Brain microvascular endothelial cell (primary cell): ENCODE data around the gene SRP14.

Experiments used
- DNase-seq: peaks from one replicate; pipeline ENCODE4 v3.0.0-alpha.2; 2020
- H3K27ac ChIP-seq: fragments of 250-450 bp; sonication (Bioruptor Pico); 2 replicates; pipeline ENCODE4 v1.5.1; 2020; ENCODE audit warnings: mild to moderate bottlenecking, moderate library complexity
- H3K27me3 ChIP-seq: fragments of 250-450 bp; sonication (Bioruptor Pico); replicated peaks from 2 replicates; pipeline ENCODE4 v1.5.1; 2020; ENCODE audit warnings: mild to moderate bottlenecking
- H3K36me3 ChIP-seq: fragments of 250-450 bp; sonication (Bioruptor Pico); replicated peaks from 2 replicates; pipeline ENCODE4 v1.5.1; 2020; ENCODE audit warnings: mild to moderate bottlenecking
- H3K4me3 ChIP-seq: 2 replicates; pipeline ENCODE4 v1.5.1; 2011; ENCODE audit warnings: low read depth, mild to moderate bottlenecking, control low read depth, low read length, moderate library complexity
- CTCF ChIP-seq: IDR thresholded peaks from 2 replicates; pipeline ENCODE4 v1.5.1; 2011; ENCODE audit warnings: low read depth, mild to moderate bottlenecking, moderate library complexity, low read length, control low read depth, inconsistent platforms; ENCODE audit errors: missing control alignments
- in situ Hi-C: cut with HindIII; loops from 2 replicates; pipeline ENCODE4 v1.10.0; 2017; ENCODE audit warnings: low sequenced_read_pairs, low pct_ligation_motif_present

The SRP14 gene

GRCh38 chr15:40069178-40070165 is 30.5 kb upstream of the SRP14 start:
- no peak overlapping the region for H3K27ac ChIP-seq
- DNase-seq = no peak
- in situ Hi-C loops = no loop called here
- H3K36me3 ChIP-seq = no peaks in the 10 kb centered on the region
- no peak overlapping the region for H3K4me3 ChIP-seq
- no peaks in the 10 kb centered on the region for H3K27me3 ChIP-seq
- TF ChIP-seq CTCF = no peak

GRCh38 chr15:40067921-40068624 is 29.1 kb upstream of the SRP14 start:
- no peaks in the 10 kb centered on the region for H3K27me3 ChIP-seq
- no peak for TF ChIP-seq CTCF
- no peak for DNase-seq
- H3K4me3 ChIP-seq = no peak overlapping the region
- no peaks in the 10 kb centered on the region for H3K36me3 ChIP-seq
- in situ Hi-C loops = no loop called here
- H3K27ac ChIP-seq = no peak overlapping the region

DNA sequence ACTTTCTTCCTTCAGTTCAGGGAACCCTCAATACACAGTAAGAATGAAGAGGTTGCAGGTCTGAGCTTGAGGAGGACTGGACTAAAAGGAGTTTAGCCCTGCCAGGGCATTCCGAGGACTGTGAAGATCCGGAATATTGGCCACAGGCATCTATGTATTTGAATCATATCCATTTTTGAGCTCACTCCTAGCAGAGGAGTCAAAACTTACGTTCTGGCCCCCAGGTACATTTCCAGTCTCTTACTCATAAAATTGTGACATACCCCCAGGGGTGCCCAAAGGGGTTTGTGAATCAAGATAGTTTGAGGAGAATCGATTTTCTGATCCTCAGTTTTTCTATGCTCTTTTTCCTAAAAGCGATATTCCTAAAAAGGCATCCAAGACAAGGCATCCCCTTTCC is 27.6 kb upstream of the SRP14 start:
- H3K27me3 ChIP-seq = no peaks in the 10 kb centered on the region
- no peaks in the 10 kb centered on the region for H3K36me3 ChIP-seq
- no peak overlapping the region for H3K27ac ChIP-seq
- DNase-seq = no peak
- no peak overlapping the region for H3K4me3 ChIP-seq
- TF ChIP-seq CTCF = no peak
- in situ Hi-C loops = no loop called here

DNA sequence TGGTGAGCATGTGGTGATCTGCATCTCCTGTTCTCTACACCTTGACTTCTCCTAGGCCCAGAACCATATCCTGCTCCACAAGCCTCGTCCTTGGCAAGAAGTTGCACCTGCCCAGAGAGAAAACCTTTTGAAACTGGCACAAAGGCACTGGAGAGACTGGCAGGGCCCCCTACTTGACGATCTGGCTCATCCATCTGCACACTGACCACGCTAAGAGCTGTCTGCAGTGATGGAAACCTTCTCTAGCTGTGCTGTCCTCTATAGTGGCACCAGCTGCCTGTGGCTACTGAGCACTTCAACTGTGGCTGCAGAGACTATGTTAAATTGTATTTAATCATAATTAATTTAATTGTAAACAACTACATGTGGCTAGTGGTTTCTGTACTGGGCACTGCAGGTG is 26.2 kb upstream of the SRP14 start:
- in situ Hi-C loops = no loop called here
- Histone ChIP-seq H3K4me3 (no peak overlapping the region), H3K36me3 (no peaks in the 10 kb centered on the region), H3K27ac (peak overlapping the region; percentile 87), H3K27me3 (no peaks in the 10 kb centered on the region)
- TF ChIP-seq CTCF = no peak
- no peak for DNase-seq

- H3K27me3 ChIP-seq = no peaks in the 10 kb centered on the region
- in situ Hi-C loops = no loop called here
- H3K36me3 ChIP-seq = no peaks in the 10 kb centered on the region
- no peak overlapping the region for H3K4me3 ChIP-seq
- TF ChIP-seq CTCF = no peak
- H3K27ac ChIP-seq = peak overlapping the region; percentile 87
- peak; percentile 93 for DNase-seq
These were observed 25.4 kb upstream of the SRP14 start for GRCh38 chr15:40064231-40064894.
